HT-29 (cell line): ENCODE results near the gene BEAN1. TPM values are rescaled to one million over a fixed set of nuclear protein-coding genes. Genes with fewer than 3 reads are reported as not detected.

Source experiments
- DNase-seq: peaks from one replicate; pipeline ENCODE4 v3.0.0-alpha.2; 2015; ENCODE audit warnings: low spot score
- total RNA-seq: library from RNA; depleted of rRNA; stranded (reverse); fragments of >200 nt; shearing (Covaris generic); gene quantifications from 2 replicates; pipeline ENCODE4 v1.2.3, GENCODE V29; 2014; rRNA removed

The BEAN1 gene
- total RNA-seq, 1 experiment from 2014 or later: not detected

- no peak for DNase-seq
Measured at GRCh38 chr16:66521252-66521713, 94.2 kb downstream of the BEAN1 start.

GRCh38 chr16:66521951-66522771 is 95.1 kb downstream of the BEAN1 start:
- peak; percentile 73 for DNase-seq

DNA sequence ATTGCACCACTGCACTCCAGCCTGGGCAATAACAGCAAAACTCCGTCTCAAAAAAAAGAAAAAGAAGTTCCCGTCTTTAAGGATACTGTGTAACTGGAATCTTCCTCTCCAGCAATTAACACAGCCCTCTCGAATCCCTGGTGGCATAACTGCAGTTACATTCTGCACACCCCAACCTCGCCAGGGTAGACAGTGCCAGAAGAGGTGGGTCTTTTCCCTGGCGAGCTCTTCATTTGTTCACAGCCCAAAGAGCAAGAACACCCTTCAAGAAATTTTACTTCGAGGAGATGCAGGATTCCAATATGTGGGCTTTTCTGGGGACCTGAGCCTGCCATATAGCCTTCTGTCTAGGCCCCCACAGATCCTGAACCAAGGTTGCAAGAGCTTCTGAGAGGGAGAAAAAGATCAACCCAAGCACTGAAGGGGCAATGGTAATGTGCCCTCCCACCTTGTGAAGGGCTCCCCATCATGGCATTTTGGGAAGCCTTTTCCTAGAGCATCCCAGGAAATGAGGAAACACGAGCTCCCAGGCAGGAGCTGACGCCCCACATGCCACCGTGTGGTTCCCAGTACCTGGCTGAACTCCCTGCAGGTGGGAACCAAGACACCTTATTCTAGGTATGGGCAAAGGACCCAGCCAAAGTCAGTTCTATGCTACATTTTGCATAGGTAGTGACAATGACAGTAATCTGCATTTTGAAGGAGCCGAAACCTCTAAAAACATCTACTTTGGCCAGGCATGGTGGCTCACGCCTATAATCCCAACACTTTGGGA is 95.9 kb downstream of the BEAN1 start:
- no peak for DNase-seq

- DNase-seq: no peak
Measured at GRCh38 chr16:66523861-66524354, 96.8 kb downstream of the BEAN1 start.

- no peak for DNase-seq
Measured at GRCh38 chr16:66524601-66525164, 97.6 kb downstream of the BEAN1 start.

DNA sequence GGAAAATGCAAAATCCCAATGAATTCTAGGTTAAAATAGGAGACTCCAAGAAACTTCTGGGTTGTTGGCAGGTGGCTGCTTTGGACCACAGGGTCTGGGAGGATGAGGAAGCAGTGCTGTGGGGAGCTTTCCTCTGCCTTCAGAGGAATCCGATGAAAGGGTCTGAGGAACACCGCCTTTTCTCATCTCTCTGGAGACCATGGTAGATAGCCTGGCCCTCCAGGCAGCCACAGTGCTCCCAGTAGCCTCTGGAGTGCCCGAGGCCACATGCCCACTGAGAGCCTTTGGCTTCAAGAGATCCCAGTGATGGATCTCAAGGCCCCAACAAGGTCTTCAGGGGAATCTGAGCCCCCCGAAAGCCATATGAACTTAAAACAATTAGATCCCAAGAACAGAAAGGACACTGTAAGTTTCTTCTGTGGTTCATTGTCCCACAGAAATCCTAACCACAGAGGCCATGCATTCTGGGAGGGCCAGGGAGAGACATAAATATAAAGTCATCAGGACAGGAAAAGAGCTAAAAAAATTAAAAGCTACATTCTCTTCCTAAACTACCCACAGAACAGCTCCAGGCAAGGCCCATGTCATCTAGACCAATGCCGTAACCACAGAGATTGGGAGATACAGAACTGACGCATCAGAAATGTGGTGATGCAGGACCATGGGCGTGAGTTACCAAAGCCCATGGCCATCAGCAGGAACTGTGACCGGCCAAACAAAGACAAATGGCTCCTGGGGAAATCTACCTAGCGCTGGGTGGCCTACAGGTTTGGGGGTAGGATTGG is 98.5 kb downstream of the BEAN1 start:
- no peak for DNase-seq

DNA sequence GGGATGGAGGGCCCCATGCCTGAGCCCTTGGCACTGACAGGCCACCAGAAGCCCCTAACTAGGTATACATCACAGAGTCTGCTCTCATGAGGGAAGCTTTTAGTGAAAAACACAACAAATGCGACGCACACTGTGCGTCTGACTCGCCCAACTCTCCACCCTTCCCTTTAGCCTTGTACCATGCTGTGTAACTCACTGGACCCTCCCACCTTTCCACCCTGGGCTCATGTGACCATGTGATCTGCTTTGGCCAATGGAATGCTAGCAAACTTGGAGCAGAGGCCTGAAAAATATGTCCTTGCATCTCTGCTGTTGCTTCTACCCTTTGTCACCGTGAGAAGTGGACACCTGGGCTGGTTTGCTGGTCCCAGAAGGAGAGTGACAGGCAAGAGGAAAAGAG is 101.2 kb downstream of the BEAN1 start:
- no peak for DNase-seq

DNA sequence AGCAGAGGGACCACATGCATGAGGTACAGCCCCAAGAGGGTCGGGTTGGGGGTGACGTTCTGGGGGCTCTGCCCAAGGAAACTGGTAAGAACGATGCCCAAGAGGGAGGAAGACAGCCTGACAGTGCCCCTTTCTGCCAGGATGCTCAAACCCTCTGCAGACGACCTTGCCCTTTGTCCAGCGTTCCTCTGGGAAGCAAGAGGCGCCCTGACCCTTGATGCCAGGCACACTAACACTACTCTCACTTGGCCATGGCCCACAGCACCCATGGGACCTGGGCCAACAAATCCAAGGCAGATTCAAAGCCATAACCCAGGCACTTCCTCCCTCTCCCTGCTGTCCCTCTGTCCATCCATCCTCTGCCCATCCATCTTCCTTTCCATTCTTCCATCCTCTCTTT is 102.4 kb downstream of the BEAN1 start:
- no peak for DNase-seq

Other genes starting within 250 kb of the BEAN1 start
- gene CDH5, start 60.6 kb upstream of the BEAN1 start, total RNA-seq: 0.05 TPM in 1 of 2 replicates, not detected in the other
- gene TK2, start 122.8 kb downstream of the BEAN1 start, total RNA-seq: 7.7 and 8.9 TPM in 2 replicates
- 97.0 and 120 TPM in 2 replicates for gene CKLF, start 125.3 kb downstream of the BEAN1 start, total RNA-seq
- gene CMTM1, start 139.1 kb downstream of the BEAN1 start, total RNA-seq: 5.8 and 13.9 TPM in 2 replicates
- gene CMTM2, start 152.2 kb downstream of the BEAN1 start, total RNA-seq: not detected in 2 replicates
- gene CMTM3, start 177.4 kb downstream of the BEAN1 start, total RNA-seq: 2.5 and 4.1 TPM in 2 replicates